Hepatic stellate cell (primary cell): ENCODE measurements around the gene BPIFA3.

Source experiments
- DNase-seq: peaks from one replicate; pipeline ENCODE4 v3.0.0; 2011; ENCODE audit warnings: low spot score

Gene BPIFA3

DNA sequence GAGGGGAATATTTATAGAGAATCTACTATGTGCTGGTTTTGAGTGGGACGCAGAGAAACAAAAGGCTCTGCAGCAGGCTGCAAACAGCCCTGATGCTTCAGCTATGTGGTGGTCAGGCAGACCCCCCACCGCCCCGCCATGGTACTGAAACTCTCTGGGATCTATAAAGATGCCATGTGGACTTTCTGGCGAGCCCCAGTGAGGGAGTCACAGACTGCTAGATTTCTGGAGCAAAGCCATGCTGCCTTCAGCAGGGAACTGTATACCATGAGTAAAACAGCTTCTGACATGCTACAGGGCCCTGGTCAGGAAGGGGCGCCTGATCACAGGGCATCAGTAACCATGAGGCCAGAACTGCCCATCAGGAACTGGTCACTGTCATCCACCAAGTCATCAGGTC lies 46.6 kb downstream of the BPIFA3 start:
- no peak for DNase-seq

DNA sequence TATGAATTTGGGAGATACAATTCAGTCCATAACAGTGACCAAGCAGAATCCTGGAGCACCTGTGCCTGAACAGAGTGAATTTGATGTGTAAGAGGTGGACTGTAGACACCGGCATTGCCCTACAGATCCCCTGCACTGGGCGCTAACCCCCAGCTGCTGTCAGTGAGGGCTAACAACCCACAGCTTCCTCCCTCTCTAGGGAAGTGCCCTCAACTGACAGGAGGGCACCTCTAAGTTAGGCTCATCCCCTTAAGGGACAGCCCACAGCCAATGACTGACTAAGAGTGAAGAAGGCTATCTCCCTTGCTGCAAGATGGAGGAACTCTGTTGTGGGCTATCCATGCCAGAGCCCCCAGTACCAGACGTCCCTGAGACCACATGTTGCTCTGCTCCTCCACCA lies 50.5 kb downstream of the BPIFA3 start:
- DNase-seq = no peak

DNA sequence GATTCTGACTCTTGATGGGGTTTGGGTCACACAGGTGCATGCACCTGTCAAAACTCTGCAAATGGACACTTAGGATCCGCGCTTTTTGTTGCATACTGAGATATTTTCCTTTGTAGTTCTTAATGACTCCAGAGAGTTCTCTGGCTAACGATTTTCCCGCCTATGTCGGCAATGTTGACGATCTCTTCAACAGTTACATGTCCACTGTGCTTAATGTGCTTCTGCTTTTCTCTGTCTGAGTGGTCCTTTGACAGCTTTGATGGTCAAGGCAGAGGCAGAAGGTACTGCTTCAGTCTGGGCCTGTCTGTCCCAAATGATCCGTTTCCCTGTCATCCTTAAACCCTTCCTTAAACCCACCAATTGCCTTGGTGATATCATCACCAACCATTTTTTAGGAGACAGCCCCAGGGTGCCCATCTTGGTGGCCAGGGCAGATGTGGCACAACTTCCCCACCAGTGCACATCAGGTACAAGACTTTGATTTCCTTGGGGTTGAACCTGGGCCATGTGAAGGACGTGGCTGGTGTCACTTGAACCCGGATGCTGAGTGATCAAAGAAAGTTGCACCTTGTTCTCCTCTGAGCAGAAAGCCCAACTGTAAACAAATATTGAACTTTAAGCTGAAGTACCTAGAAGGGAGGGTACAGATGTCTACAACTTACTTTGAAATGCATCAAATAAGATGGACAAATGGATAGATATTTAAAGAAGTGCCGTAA lies 55.2 kb downstream of the BPIFA3 start:
- no peak for DNase-seq

DNA sequence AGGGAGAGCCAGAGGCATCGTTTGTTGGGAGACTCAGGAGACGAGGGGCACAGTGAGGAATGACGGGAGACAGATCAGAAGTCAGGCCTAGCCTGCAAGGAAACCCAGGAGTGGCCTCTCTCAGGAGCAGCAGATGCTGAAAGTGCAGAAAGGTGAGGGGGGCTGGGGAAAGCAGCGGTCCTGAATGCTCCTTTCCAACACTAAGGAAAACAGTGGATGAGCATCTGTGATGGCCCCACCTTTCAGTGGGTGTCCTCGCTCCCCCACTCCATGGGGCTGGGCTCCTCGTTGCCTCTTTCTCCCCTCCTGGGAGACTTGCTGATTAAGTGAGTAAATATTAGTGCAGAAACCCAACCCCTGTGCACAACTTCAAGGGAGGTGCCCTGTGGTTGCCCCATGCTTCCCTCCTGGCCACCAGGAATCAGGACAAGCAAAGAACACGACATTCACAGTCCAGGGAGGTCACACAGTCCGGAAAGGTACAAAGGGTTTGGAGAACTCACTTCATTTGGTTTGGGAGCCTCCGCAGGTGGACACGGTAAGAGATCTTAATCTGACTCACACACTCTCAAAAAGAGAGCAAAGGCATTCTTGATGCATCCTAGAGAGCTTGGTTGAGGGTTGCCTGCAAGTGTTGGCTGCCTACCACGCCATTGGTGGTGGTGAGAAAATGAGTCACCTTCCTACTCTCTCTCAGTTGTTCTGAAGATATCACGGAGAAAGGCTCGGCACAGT lies 56.1 kb downstream of the BPIFA3 start:
- DNase-seq = no peak

DNA sequence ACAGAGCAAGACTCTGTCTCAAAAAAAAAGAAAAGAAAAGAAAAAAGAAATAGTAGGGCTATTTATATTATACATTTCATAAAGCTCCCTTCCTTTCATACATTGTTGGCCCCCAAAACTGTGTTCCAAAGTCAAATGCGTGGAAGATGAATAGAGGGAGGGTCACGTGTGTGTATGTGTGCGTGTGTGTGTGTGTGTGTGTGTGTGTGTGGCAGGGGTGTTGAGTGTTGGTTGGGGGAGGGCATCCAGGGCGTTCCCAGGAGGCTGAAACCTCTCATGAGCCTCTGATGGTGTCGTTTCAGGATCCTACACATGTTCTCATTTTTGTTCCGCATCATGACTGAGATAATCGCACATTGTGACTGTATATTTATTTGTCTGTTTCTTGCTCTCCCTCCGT lies 58.1 kb downstream of the BPIFA3 start:
- no peak for DNase-seq

DNA sequence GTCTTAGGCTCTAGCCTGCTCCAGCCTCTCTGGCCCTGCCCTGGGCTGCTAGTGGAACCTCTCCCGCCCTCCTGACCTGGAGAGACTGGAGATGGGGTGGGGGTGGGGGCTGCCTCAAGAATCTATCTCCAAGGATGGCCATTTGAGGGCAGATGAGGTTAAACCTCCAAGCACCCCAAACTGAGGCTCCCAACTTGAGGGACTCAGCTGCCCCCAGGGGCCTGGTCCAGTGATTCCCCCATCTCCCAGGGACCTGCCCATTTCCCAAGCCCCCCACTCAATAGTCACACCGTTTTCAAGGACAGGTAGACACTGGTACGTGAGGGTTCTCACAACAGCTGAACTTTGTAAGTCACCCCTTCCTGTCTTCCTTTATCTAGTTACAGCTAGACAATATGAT lies 58.7 kb downstream of the BPIFA3 start:
- DNase-seq = no peak

DNA sequence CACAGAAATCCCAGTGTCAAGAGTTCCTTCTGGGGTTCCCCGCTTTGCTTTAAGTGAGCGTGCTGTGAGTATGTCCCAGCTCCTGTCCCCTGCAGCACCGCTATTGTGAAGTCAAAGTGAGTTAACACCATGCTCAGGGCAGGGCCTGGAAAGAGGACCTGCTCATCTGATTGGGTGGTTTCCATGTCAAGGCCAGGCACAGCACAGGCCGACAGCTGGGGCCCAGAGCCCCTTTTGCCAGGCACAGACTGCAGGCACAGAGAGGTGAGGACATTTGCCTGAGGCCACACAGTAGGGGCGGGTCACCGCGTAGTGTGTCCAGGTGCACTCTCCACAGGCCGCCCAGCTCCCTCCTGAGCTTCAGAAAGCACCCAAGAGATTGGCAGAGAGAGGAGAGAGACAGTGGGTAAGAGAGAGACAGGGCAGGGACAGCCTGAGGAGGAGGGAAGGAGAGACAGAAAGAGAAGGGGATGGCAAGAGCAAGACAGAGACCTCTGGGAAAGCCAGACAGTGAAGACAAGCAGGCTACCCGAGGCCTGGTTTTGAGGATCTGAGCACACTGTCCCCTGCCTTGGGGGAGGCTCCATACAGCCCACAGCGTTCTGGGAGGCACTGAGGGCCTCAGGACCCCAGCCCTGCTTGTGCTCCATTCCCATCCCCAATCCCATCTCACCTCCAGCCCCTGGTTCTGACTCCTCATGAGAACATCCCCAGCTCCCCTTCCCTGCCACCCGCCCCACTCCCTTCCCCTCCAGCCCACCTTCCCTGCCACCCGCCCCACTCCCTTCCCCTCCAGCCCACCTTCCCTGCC lies 59.4 kb downstream of the BPIFA3 start:
- no peak for DNase-seq
